Stimulated activated CD8-positive, alpha-beta memory T cell treated with anti-CD3 and anti-CD28 coated beads, Interleukin-7, amount 100 ng/mL, for 4 hours (primary cell): Measurements from ENCODE around the gene SEC31A.

Experiments used
- DNase-seq, 2 donors: peaks; one replicate each; pipeline ENCODE4 v3.0.0-alpha.2; 2020; ENCODE audit warnings: low read depth in 2 of 2

SEC31A gene

GRCh38 chr4:82773057-82773456 is 117.9 kb downstream of the SEC31A start:
- no peak for DNase-seq

- no peak for DNase-seq
Measured at GRCh38 chr4:82770607-82771006, 120.3 kb downstream of the SEC31A start.
